Fibroblast of lung (primary cell): ENCODE measurements around the gene ANKRD24.

Source experiments
- CTCF ChIP-seq, 2 donors: IDR thresholded peaks in 1 of 2; conservative IDR thresholded peaks in 1 of 2; 1 replicate in 1 of 2; 2 replicates in 1 of 2; pipeline ENCODE4 v1.5.1; 2011 to 2012; ENCODE audit warnings: low read length in 2 of 2, control low read depth in 1 of 2, inconsistent platforms in 1 of 2, low read depth in 1 of 2, mild to moderate bottlenecking in 1 of 2
- EZH2 ChIP-seq: IDR thresholded peaks from 2 replicates; pipeline ENCODE4 v1.5.1; 2012; ENCODE audit warnings: low read length, control low read depth, mild to moderate bottlenecking; ENCODE audit errors: missing control alignments

- TF ChIP-seq CTCF (conservative IDR thresholded peaks at IDR 0.05 in 1 of 2, IDR thresholded peaks at IDR 0.05 in 1 of 2; ENCODE audit: low read depth in 1 of 2, low read length in 2 of 2) = no peak
- TF ChIP-seq EZH2 = no peak
These were observed 51.8 kb downstream of the ANKRD24 start for GRCh38 chr19:4234142-4234861.
